Right atrium auricular region (tissue), 2 donors: Measurements from ENCODE around the gene LRTM2. TPM values are rescaled to one million over a fixed set of nuclear protein-coding genes. Genes with fewer than 3 reads are reported as not detected.

Source experiments
- DNase-seq: peaks from one replicate; pipeline ENCODE4 v3.0.0-alpha.2; 2019; ENCODE audit warnings: low spot score
- H3K27ac ChIP-seq, 2 donors: fragments of 200-600 bp; sonication (generic); 1 replicate in 1 of 2; 2 replicates in 1 of 2; pipeline ENCODE4 v1.5.1; 2016 to 2019
- H3K27me3 ChIP-seq, 2 donors: fragments of 200-600 bp; sonication (generic); one replicate each; pipeline versions ENCODE4 v1.5.1 to v1.6.0; 2017 to 2019
- H3K36me3 ChIP-seq: fragments of 200-600 bp; sonication (generic); one replicate; pipeline ENCODE4 v1.5.1; 2016
- H3K4me1 ChIP-seq, 2 donors: fragments of 200-600 bp; sonication (generic); one replicate each; pipeline versions ENCODE4 v1.5.1 to v1.6.0; 2017 to 2019
- H3K4me3 ChIP-seq, 2 donors: fragments of 200-600 bp; sonication (generic); 1 replicate in 1 of 2; 2 replicates in 1 of 2; pipeline ENCODE4 v1.5.1; 2017 to 2019; ENCODE audit warnings: mild to moderate bottlenecking in 1 of 2, moderate library complexity in 1 of 2
- H3K9me3 ChIP-seq, 2 donors: fragments of 200-600 bp; sonication (generic); one replicate each; pipeline ENCODE4 v1.5.1; 2019
- total RNA-seq, 2 donors: library from RNA; depleted of rRNA; stranded (reverse); fragments of >200 nt; gene quantifications; one replicate each; pipeline ENCODE4 v1.1.0, GENCODE V29; 2016
- TF ChIP-seq, protein P1 (sequence below), 2 donors: fragments of 200-600 bp; sonication (generic); IDR thresholded peaks; one replicate each; pipeline ENCODE4 v1.5.1; 2019; ENCODE audit warnings: antibody characterized with exemption in 2 of 2

LRTM2 gene
- total RNA-seq, 2 donors from 2014 or later: not detected

DNA sequence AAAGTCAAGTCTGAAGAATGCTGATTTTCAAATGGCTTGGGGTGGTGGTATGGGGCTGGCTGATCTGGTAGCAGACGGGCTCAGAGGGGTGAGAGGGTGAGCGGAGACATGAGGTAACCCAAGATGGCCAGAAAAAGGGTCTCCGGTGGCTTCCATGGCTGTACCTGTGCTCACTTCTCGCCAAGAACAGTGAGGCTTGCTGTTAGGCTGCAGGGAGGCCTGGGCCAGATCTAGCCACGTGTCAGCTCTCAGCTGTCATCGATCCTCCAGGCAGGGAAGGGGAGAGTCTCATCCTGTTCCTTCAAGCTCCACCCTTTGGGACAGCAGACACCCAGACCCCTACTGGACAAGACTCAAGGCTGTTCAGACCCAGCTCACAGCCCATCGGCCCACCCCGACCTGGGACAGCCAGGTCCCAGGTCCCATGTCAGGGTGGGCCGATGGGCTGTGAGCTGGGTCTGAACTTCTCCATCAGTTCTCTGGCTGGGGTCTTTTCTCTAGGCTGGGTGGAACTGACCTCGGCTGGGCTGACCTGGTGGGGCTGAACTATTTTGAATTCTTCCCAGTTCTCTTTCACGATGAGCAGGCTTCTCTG, 9.0 kb downstream of the LRTM2 start:
- H3K4me1 ChIP-seq: peaks cover 0 to 3% of the 10 kb centered on the region in 2 donors
- no peak for DNase-seq
- no peak overlapping the region for H3K27ac ChIP-seq
- no peaks in the 10 kb centered on the region for H3K27me3 ChIP-seq
- H3K4me3 ChIP-seq: no peak overlapping the region
- no peaks in the 10 kb centered on the region for H3K9me3 ChIP-seq
- TF ChIP-seq, protein P1, sequence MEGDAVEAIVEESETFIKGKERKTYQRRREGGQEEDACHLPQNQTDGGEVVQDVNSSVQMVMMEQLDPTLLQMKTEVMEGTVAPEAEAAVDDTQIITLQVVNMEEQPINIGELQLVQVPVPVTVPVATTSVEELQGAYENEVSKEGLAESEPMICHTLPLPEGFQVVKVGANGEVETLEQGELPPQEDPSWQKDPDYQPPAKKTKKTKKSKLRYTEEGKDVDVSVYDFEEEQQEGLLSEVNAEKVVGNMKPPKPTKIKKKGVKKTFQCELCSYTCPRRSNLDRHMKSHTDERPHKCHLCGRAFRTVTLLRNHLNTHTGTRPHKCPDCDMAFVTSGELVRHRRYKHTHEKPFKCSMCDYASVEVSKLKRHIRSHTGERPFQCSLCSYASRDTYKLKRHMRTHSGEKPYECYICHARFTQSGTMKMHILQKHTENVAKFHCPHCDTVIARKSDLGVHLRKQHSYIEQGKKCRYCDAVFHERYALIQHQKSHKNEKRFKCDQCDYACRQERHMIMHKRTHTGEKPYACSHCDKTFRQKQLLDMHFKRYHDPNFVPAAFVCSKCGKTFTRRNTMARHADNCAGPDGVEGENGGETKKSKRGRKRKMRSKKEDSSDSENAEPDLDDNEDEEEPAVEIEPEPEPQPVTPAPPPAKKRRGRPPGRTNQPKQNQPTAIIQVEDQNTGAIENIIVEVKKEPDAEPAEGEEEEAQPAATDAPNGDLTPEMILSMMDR (IDR thresholded peaks at IDR 0.05): no peak
- no peaks in the 10 kb centered on the region for H3K36me3 ChIP-seq

DNA sequence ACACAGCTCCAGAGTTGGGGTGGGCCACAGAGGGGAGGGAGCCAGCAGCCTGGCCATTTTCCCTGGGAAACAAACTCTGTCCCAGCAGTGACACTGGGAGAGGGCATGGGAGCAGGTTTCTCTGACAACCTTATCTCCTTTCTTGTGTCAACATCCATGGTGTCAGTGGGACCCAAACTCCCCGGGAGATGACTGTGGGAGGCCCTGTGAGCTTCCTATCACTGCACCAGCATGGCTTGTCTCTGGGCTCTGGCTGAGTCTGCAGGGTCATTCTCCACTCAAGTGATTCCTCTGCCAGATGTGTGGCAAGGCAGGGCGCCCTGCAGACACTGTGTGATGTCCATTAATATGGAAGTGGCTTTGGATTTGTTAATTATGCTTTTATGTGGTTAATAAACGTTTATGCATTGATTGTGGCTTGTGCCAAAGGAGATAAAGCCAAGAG, 10.1 kb downstream of the LRTM2 start:
- Histone ChIP-seq H3K27me3 (no peaks in the 10 kb centered on the region), H3K36me3 (no peaks in the 10 kb centered on the region), H3K9me3 (no peaks in the 10 kb centered on the region), H3K27ac (no peak overlapping the region), H3K4me1 (peaks cover 0 to 3% of the 10 kb centered on the region in 2 donors), H3K4me3 (no peak overlapping the region)
- TF ChIP-seq, protein P1 (IDR thresholded peaks at IDR 0.05): no peak
- DNase-seq: no peak

DNA sequence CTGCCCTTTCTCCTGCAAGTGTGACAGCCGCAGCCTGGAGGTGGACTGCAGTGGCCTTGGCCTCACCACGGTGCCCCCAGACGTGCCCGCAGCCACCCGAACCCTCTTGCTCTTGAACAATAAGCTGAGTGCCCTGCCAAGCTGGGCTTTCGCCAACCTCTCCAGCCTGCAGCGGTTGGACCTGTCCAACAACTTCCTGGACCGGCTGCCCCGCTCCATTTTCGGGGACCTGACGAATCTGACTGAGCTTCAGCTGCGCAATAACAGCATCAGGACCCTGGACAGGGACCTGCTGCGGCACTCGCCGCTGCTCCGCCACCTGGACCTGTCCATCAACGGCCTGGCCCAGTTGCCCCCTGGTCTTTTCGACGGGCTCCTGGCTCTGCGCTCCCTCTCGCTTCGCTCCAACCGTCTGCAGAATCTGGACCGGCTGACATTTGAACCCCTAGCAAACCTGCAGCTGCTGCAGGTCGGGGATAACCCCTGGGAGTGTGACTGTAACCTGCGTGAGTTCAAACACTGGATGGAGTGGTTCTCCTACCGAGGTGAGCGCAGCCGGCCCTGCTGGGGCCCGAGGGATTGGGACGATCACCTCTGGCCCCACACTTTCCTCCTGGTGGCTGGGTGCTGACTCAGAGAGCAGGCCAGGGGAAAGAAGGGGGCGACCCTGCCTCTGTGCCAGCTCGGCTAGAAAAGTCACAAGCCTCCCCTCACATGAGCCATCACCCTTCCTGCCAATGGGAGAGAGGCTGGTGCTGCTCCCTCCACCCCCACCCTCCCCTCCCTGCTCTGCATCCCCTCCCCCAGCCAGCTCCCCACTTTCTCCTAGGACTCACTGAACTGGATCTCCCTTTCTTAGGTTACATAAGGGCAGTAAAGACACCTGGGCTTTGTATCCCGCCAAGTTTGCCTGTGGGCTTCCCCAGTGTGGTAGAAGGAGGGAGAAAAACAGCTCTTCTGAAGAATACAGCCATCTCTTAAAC, 10.9 kb downstream of the LRTM2 start:
- TF ChIP-seq, protein P1 (IDR thresholded peaks at IDR 0.05): no peak
- H3K4me1 ChIP-seq: peaks cover 0 to 3% of the 10 kb centered on the region in 2 donors
- H3K36me3 ChIP-seq: no peaks in the 10 kb centered on the region
- H3K9me3 ChIP-seq: no peaks in the 10 kb centered on the region
- DNase-seq: no peak
- no peak overlapping the region for H3K27ac ChIP-seq
- no peaks in the 10 kb centered on the region for H3K27me3 ChIP-seq
- H3K4me3 ChIP-seq: no peak overlapping the region

DNA sequence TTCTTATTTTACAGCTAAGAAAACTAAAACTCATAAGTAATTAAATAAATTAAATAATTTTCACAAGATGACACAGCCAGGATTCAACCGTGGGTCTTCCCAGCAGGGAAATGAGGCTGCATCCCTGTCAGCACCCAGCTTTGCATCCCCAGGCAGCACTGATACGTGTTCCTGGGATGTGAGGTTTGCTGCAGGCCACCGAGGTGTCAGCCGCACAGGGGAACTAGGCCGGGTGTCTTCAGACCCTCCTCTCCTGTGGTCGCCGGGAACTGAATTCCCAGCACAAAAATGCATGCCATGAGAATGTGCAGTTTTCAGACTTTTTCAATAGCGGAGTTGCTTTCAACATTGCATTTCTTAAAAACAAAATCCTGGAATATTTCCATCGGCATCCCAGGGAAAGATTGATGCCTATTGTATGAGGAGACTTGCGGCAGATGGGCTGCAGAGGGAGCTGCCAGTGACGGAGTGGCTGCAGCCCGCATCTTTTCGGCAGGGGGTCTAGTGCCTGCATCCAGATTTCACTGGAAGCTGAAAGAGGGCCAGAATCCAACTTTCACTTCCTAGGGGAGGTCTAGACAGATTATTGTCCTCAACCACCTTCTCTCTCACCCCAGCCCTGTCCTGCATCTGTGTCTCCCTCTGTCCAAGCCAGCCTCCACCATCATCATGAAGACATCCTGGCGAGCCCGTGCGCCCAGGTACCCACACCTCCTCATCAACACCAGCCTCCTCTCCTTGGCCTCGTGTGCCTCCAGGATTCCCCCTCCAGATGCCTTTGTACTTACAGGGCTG, 12.6 kb downstream of the LRTM2 start:
- no peaks in the 10 kb centered on the region for H3K36me3 ChIP-seq

DNA sequence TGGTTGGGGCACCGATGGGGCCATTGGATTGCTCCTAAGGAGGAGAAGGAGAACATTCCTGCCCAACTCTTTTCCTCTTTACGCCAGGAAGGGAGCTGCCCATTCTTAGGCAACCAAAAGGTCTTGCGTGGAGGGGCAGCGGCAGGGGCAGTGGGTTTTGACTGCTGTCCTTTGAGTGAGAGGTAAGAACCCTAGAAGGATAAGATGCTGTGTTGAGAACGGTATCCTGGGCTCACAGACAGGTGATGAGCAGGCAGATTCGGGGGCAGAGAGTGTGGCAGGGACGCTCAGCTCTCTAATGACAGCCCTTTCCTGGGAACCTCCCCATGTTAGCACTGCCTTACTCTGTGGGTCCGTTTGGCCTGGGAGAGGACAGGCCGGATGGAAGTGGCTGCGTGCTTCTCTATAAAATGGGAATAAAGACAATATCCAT, 13.2 kb downstream of the LRTM2 start:
- no peaks in the 10 kb centered on the region for H3K27me3 ChIP-seq
- TF ChIP-seq, protein P1 (IDR thresholded peaks at IDR 0.05): no peak
- no peak for DNase-seq
- H3K4me3 ChIP-seq: no peak overlapping the region
- no peak overlapping the region for H3K27ac ChIP-seq
- no peaks in the 10 kb centered on the region for H3K36me3 ChIP-seq
- no peaks in the 10 kb centered on the region for H3K9me3 ChIP-seq
- H3K4me1 ChIP-seq: peaks cover 0 to 3% of the 10 kb centered on the region in 2 donors

More for the DNA sequence above, 12.6 kb downstream of the LRTM2 start:
- Histone ChIP-seq H3K4me1 (peaks cover 0 to 3% of the 10 kb centered on the region in 2 donors), H3K4me3 (no peak overlapping the region), H3K9me3 (no peaks in the 10 kb centered on the region), H3K27me3 (no peaks in the 10 kb centered on the region), H3K27ac (no peak overlapping the region)
- DNase-seq: no peak
- TF ChIP-seq, protein P1 (IDR thresholded peaks at IDR 0.05): no peak
